HG02571 (cell line): ENCODE results near the gene AGO1.
"Not testable (repeated sequence)": the region's sequence is repeated elsewhere in the genome, so short reads cannot be mapped to it uniquely, and the experiment has no call there.

Experiments used
- ATAC-seq: cut with Tn5 transposase; IDR thresholded peaks from one replicate; pipeline ENCODE4 v1.9.1; 2021; ENCODE audit warnings: mild to moderate bottlenecking, moderate library complexity; ENCODE audit not compliant: unreplicated experiment

The AGO1 gene

DNA sequence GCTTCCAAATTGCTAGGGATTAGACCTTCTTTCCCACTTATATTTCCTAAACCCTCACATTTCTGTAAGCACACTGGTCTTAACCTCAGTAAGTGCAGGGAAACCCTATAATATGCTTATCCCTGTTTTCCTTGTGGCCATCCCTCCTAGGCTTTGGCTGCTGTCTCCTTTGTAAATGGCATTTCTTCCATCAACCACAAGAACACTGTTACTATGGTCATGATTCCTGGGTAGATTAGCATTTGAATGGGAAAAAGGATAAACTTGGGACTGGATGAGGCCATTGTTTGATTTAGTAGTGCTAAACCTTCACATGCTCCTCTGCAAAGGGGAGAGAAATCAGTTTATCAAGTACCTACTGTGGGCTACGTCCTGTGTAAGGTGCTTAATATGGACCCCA lies 31.7 kb downstream of the AGO1 start:
- ATAC-seq: no peak

DNA sequence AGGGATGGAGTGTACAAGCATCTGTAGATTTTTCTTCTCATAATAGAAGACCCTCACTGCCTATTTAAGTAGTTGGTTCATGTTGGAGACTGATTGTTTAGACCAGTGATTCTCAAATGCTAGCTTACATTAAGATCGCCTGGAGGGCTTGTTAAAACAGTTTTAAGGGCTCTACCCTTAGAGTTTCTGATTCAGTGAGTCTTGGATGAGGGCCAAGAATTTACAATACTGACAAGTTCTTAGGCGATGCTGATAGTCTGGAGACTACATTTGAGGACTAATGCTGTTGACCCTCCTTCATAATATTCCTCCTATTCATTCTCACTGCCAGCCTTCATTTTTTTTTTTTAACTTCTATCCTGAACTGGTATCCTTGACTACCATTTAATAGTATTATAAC lies 32.7 kb downstream of the AGO1 start:
- no peak for ATAC-seq

DNA sequence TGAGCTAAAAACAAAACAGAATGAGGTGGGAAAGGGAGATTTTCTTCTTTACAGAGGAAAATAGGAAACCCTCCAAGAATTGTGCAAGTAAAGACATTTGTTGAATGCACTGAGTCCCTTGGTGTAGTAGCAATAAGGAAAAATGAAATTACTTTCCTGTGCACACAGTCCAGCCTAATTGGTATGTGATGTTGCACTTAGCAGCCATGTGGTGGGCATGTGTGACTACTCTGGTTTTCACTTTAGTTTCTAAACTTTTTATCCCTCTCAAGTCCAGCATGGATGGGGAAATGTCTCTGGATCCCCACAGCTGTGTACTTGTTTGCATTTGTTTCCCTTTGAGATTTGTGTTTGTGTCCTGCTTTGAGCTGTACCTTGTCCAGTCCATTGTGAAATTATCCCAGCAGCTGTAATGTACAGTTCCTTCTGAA lies 40.8 kb downstream of the AGO1 start:
- no peak for ATAC-seq

DNA sequence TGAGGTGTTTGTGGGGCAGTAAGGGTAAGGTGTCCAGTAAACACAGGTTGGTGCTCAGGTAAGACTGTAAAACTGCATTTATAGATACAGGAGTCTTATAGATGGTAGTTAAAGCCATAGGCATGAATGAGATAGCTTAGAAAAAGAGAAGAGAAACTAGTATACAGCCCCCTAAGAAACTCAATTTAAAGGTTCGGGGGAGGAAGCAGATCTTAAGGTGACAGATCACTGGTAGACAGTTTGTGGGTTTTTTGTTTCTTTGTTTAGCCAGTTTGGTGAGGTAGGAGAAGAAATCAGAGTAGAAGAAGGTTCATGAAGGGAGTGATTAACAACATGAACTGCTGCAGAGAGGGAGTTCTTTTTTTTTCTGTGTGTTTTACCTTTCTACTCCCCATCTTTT lies 41.8 kb downstream of the AGO1 start:
- no peak for ATAC-seq

DNA sequence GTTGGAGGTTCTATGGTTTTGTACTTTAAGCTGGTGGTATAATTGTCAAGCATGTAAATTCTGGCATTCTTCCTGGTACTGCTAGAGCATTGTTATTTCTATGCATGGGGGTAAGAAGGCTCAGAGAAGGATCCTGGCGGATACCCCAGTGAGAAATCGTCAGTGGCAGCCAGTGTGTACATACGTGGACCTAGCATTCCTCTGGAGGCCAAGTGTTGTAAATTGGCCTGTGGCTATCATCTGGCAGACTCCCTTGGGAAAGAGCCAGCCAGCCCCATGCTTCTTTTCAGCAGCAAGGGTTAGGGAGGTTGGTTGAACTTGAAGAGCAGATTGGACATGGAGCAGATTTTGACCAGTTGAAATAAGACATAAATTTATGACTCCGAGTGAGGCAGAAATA lies 42.7 kb downstream of the AGO1 start:
- no peak for ATAC-seq

DNA sequence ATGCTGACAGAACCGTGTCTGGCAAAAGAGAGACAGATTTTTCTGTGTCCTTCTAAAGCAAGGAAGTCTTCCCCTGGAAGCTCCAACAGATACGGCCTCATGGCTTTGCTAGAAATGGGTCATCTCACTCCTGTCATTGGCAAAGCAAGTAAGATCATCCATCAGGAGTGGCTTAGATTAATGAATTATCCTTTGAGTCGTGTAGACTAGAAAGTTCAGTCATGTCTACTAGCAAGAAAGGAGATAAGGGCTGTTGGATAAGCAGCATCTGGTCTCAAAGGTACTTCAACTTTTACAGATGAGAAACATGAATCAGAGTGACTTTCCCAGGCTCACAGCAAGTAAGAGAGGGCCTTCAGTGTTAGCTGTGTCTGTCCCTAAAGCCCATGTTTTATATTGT lies 44.5 kb downstream of the AGO1 start:
- no peak for ATAC-seq

DNA sequence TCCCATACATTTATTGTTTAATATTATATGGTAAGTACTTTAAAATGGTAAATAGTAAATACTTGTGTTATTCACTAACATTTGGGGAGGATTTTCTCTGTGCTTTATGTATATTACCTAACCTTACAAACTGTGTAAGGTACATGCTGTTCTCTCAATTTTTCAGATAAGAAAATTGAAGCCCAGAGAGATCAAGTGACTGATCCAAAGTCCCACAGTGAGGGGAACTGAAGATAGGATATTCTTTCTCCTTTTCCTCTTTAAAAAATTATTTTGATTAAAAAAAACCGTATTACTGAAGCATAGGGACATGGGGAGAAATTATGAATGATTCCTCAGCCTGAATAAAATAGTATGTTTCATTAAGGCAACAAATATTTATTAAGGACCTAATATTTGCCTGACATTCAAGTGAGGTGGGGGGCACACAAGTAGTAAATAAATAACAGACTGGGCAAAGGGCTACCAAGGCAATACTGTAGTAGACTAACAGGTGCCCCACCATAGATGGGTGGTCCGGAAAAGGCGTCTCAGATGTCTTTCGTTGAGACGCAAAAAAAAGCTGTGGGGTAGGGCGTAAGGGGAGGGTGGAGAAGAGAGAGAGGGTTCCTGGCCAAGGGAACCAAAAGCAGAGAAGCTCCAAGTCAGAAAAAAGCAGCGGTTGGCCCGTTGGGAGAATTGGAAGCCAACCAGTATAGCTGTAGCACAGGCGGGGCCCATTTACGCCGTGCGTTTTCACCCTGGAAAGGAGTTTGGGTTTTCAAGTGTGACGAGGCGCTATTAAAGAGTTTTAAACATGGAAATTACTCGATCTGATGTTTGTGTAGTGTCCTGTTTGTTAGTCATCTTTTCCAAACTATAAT lies 47.0 kb downstream of the AGO1 start:
- no peak for ATAC-seq

DNA sequence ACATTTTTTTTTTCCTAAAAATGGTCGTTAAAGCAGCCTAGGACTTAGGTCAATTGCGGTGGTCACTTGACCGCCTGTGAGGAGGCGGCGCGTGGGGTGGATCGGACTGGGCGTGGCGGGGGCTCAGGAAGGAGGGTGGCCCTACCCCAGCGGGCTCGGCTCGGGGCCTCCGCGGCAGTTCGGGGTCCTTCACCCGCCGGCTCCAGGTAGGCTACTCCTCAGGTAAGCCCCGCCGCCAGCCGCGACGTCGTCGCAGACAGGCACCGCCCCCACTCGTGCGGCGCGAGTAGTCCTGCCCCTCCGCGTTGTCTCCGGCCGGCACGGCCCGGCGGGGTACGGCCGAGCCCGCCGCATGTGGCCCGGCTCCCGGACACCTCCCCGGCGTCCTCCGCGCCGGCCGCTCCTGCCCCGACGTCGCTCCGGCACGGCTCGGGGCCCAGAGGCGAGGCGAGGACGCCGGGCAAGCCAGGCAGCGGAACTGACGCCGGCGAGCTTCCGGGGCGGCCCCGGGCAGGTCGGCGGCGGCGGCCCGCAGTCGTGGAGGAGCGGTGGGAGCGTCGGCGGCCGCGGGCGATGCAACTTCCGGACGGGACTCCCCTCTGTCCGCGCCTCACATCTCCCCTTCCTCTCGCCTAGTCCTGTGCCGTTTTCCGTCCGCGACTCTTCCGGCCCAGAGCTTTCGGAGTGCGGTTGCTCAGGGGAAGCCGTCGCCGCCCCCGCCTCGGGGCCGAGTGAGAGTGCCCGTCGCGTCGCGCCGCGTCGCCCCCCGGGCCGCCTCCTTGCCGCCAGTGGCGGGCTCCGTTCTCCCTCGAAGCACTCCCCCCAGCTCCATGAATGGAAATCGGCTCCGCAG lies 47.8 kb downstream of the AGO1 start, which contains the start of gene AGO3:
TSS of gene AGO3 (plus strand) at position 513 of the 853 bp plus-strand sequence. CDS start at position 835, 322 bp downstream.
- peak; percentile 79 for ATAC-seq

DNA sequence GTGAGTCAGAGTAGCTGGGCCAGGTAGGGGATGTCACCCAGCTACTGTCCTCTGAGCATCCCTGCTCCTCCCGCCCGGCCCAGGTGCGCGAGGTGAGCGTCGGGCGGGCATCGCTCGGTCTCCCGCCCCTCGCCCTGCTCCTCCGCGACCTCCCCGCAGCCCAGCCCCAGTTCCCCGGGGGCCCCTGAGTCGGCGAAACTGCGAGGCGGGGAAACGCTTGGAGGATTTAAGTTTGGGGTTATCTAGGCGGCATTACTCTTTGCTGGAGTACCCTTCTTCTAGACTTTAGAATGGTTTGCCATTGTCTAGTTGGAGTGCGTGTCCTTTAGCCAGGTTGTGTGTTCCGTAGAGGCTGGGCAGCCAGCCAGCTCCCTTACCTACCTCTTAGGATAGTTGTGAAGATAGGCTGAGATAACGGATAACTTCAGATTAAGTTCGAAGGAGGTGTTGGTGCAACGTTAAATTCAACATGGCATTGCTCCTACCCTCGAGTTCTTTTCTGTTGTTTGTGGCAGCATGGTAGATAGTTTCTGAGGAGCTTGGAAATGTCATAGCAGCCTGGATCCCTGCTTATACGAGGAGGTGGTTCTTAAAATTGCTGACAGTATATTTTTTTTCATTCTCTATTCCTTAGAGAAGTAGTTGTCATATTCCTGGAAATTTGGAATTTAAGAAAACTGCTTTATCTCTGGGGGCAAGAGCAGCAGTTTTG lies 48.6 kb downstream of the AGO1 start:
- peak; percentile 25 for ATAC-seq

DNA sequence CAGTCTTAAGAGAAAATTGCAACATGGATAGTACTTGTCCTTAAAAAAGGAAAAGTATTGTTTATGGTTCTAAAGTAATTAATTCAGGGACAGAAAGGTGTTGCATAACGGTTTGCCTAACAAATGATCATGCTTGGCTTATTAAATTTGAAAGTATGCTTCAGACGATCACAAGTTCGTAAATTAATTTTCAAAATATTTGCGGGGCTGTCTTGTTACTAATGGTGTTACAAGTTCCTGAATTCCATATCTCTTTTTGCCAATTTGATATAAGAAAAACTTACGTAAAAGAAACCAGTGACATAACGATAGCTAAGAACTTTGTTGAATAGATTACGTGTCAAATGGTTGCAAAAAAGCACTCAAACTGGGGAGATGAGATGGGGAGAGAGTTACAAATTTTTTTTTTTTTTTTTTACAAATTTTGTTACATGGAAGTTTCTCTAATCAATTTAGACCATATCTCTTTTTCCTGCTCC lies 49.2 kb downstream of the AGO1 start:
- no peak for ATAC-seq

DNA sequence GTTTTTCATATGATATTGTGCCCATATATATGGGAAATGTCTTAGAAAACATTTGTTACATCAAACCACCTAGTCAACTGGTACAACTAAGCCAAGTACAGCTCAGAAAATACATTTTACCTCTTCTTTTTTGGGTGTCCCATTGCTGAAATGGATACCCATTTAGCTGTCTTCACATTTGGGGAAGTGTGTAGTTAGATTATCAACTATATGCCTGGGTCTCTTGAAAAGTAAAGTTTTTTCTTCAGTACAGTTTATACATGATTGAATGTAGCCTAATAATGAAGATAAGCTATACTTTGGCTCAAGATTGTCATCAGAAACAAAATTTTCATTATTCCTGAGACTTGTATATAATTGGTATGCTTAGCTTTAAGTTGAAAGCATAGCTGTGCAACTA lies 49.9 kb downstream of the AGO1 start:
- no peak for ATAC-seq

DNA sequence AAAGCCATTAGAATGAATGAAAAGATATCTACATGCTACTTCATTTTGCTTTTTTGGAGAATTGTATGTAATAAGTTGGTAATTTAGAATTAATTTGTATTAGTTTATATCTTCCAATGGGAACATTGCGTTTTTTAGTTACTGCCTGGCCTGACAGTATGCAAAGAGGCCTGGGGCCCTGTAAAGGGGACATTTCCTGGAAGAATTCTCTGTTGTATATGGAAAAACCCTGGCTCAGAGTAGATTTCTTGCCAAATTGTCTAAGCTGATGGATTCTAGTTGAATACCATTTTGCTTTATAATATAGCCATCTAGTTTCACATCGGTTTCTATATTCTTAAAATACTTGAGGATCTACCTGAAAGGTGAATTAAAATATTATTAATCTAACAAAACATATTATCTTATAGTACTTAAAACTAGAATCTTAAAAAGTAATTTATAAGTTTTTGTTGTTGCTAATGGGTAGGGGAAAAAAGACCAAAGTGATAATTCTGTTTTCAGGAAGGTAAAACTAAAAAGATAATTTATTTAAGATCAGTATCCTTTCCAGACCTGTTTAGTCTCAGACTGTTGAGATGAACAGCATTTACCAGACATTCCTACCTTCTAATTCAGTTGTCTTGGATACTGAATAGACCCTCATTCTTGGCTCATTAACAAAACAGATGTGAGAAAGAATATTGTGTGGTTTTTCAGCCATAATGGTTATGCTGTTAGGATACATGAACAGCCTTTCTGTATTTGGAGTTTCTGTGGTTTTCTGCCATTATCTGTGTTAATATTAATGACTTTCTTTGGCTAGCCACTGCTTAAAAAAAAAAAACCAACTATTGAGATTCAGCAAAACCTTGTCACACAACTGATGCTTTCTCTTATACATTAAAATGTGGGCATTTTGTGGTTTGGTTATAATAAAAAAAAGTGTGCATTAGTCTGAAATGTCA lies 52.7 kb downstream of the AGO1 start:
- ATAC-seq: no peak

DNA sequence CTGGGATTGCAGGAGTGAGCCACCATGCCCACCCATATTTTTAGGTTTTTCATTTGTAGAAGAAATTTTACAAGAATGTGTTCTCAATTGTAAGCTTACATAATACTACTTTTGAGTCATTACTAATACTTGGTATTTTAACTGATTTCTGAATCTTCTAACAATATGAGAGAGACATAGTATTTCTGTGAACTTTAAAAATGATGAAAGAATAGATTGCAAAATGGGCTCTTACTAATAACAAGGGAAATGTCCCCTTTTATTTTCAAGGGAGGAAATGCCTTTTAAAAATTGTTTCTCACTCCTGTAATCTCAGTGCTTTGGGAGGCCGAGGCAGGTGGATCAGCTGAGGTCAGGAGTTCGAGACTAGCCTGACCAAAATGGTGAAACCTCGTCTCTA lies 53.8 kb downstream of the AGO1 start:
- ATAC-seq: no peak

DNA sequence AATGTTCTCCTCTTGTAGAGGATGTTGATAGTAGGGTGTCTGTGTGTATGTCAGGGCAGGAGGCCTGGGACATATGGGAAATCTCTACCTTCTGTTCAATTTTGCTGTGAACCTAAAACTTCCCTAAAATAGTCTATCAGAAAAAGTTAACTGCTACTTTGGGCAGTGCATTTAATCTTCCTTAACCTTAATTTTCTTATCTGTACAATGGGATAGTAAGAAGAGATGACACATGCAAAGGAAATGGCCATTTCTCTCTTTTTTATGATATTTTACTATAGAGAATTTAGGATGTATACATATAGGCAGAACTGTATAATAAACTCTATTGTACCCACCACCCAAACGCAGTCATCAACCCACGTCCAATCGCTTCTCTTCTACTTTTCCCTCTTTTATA lies 56.5 kb downstream of the AGO1 start:
- ATAC-seq: no peak

DNA sequence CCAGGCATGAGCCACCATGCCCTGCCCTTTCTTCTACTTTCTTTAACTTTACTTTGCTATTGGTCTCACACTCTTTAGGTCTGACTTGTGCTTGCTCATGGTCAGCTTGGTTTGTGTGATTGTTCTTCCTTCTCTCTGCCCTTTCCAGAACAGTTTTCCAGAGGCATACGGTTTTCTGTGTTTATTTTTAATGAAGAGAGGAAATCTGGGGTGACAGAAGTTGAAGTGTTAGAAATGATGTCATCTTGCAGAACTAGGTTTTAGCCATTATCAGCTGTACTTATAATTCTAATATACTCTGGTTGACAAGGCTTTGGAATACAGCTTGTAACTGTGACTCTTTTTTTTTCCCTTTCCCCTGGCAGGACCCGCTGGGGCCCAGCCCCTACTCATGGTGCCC lies 62.3 kb downstream of the AGO1 start:
- ATAC-seq: no peak

DNA sequence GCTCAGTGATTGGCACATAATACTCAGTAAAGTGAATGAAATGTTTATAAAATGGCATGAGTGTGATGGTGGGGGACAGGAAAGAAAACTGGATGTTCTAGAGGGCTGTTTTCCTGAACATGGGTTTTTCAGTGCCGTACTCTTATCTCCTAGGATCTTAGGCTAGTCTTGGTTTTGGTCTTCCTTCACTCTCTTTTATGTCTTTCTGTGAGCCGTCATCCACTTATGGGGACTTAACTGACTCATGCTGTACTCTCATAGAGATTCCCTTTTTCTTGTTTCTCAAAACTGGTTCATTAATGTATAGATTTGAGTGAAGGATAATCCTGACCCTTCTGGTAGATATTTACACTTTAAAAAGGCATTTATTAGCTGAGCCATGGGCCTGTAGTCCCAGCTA lies 64.5 kb downstream of the AGO1 start:
- no peak for ATAC-seq

DNA sequence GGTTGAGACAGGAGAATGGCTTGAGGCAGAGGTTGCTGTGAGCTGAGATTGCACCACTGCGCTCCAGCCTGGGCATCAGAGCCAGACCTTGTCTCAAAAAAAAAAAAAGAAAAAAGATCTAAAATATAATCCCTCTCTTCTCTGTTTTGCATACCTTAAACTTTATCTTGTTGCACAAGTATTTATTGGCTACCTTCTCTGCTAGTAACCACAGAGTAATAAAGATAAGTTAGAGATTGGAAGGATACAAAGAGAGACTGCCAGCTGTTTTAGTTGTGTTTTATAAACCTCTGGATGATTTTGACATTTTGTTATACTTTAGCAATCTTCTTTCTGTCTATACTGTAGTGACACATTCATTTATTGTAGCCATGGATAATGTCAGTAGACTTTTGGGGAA lies 75.5 kb downstream of the AGO1 start:
- no peak for ATAC-seq

DNA sequence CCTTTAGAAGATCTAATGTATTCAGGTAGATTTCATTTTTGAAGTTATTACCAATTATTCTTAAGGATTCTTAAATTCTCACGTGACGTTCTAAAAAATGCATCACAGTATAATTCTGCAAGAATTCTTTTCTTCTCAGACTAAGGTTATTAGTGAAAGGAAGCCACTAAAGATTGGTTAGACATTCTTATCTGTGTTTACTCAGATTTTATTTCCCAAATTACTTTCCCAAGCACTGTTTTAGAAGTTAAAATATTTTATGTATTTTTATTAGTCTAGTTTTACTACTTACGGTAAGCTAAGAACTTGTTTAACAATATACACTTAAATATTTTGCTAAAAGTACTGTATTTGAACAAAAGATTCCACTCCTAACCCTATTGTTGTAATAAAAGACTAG lies 76.3 kb downstream of the AGO1 start:
- ATAC-seq: no peak

DNA sequence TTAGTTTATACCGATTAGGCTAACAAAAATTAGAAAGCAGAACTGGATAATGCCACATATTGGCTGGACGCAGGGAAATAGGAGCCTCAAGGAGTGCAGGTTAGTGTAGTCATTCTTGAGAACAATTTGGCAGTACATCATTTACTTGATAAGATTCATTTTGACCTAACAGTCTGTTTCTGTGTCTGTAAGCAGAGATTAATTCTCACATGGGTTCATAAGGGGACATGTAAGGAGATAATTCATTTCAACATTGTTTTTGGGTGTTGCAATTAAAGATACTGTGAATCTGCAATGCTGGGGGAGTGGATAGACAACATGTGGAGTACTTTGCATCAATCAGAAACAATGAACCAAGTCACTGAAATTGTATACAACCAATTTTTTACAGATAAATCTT lies 79.9 kb downstream of the AGO1 start:
- ATAC-seq: no peak

DNA sequence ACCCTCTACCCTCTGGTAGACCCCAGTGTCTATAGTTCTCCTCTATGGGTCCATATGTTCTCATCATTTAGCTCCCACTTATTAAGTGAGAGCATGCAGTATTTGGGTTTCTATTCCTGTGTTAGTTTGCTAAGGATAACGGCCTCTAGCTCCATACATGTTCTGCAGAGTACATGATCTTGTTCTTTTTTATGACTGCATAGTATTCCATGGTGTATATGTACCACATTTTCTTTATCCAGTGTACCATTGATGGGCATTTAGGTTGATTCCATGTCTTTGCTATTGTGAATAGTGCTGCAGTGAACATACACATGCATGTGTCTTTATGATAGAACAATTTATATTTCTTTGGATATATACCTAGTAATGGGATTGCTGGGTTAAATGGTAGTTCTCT lies 81.3 kb downstream of the AGO1 start:
- not testable (repeated sequence) for ATAC-seq
